DOHH2 (cell line): ENCODE measurements around the gene TIE1.

ENCODE experiments used
- H3F3A ChIP-seq: fragments of 200-600 bp; sonication (generic), shearing (Covaris generic); 2 replicates; pipeline ENCODE4 v1.6.0; 2016; ENCODE audit warnings: antibody characterized with exemption, mild to moderate bottlenecking; ENCODE audit not compliant: control insufficient read depth, insufficient read depth
- H3K27ac ChIP-seq: fragments of 200-600 bp; sonication (generic); 2 replicates; pipeline ENCODE4 v1.5.1; 2014; ENCODE audit warnings: low read depth, mild to moderate bottlenecking, low read length, moderate library complexity
- H3K27me3 ChIP-seq: fragments of 200-600 bp; sonication (generic); 2 replicates; pipeline ENCODE4 v1.6.1; 2014; ENCODE audit warnings: mild to moderate bottlenecking, low read length, mixed read lengths; ENCODE audit not compliant: control insufficient read depth
- H3K36me3 ChIP-seq: fragments of 200-600 bp; sonication (generic); 2 replicates; pipeline ENCODE4 v1.6.1; 2014; ENCODE audit warnings: mild to moderate bottlenecking, low read length, moderate library complexity, mixed read lengths; ENCODE audit not compliant: control insufficient read depth
- H3K4me1 ChIP-seq: fragments of 200-600 bp; sonication (generic); 2 replicates; pipeline ENCODE4 v1.6.1; 2014; ENCODE audit warnings: mild to moderate bottlenecking, low read length, mixed read lengths; ENCODE audit not compliant: control insufficient read depth
- H3K4me2 ChIP-seq: fragments of 200-600 bp; sonication (generic); 2 replicates; pipeline ENCODE4 v1.6.0; 2014; ENCODE audit warnings: mild to moderate bottlenecking, low read length, moderate library complexity
- H3K4me3 ChIP-seq: fragments of 200-600 bp; sonication (generic); 2 replicates; pipeline ENCODE4 v1.5.1; 2014; ENCODE audit warnings: mild to moderate bottlenecking, low read length, mixed read lengths
- H3K79me2 ChIP-seq: fragments of 200-600 bp; sonication (generic); 2 replicates; pipeline ENCODE4 v1.6.1; 2014; ENCODE audit warnings: mild to moderate bottlenecking, low read length, mixed read lengths; ENCODE audit not compliant: control insufficient read depth
- H3K9me2 ChIP-seq: fragments of 200-600 bp; sonication (generic); replicated peaks from 2 replicates; pipeline ENCODE4 v1.6.1; 2014; ENCODE audit warnings: mild to moderate bottlenecking, low read length, mixed read lengths; ENCODE audit not compliant: control insufficient read depth
- H3K9me3 ChIP-seq: fragments of 200-600 bp; sonication (generic); 2 replicates; pipeline ENCODE4 v1.6.1; 2014; ENCODE audit warnings: antibody characterized with exemption, low read length, mixed read lengths; ENCODE audit not compliant: control insufficient read depth, insufficient read depth
- H4K20me1 ChIP-seq: fragments of 200-600 bp; sonication (generic); 2 replicates; pipeline ENCODE4 v1.6.0; 2014; ENCODE audit warnings: low read depth, mild to moderate bottlenecking, antibody characterized with exemption, low read length, moderate library complexity; ENCODE audit not compliant: control insufficient read depth, insufficient read depth
- CTCF ChIP-seq: fragments of 200-600 bp; sonication (generic); IDR thresholded peaks from one replicate; pipeline ENCODE4 v1.5.1; 2014; ENCODE audit warnings: antibody characterized with exemption, mild to moderate bottlenecking, low read depth, low read length; ENCODE audit not compliant: poor library complexity, severe bottlenecking
- EZH2phosphoT487 ChIP-seq: fragments of 200-600 bp; sonication (generic); IDR thresholded peaks from 2 replicates; pipeline ENCODE4 v1.6.1; 2017; ENCODE audit warnings: borderline replicate concordance, mild to moderate bottlenecking, antibody characterized with exemption, low read length, moderate library complexity, mixed read lengths

The TIE1 gene

GRCh38 chr1:43280692-43281091, 20.1 kb upstream of the TIE1 start:
- Histone ChIP-seq H4K20me1 (no peaks in the 10 kb centered on the region), H3K4me2 (no peak overlapping the region), H3K36me3 (no peaks in the 10 kb centered on the region), H3F3A (no peaks in the 10 kb centered on the region), H3K27ac (no peak overlapping the region), H3K79me2 (no peaks in the 10 kb centered on the region), H3K9me3 (no peaks in the 10 kb centered on the region), H3K4me1 (no peaks in the 10 kb centered on the region), H3K4me3 (no peak overlapping the region), H3K9me2 (no peaks in the 10 kb centered on the region), H3K27me3 (no peaks in the 10 kb centered on the region)
- no peak for TF ChIP-seq EZH2phosphoT487
- no peak for TF ChIP-seq CTCF

DNA sequence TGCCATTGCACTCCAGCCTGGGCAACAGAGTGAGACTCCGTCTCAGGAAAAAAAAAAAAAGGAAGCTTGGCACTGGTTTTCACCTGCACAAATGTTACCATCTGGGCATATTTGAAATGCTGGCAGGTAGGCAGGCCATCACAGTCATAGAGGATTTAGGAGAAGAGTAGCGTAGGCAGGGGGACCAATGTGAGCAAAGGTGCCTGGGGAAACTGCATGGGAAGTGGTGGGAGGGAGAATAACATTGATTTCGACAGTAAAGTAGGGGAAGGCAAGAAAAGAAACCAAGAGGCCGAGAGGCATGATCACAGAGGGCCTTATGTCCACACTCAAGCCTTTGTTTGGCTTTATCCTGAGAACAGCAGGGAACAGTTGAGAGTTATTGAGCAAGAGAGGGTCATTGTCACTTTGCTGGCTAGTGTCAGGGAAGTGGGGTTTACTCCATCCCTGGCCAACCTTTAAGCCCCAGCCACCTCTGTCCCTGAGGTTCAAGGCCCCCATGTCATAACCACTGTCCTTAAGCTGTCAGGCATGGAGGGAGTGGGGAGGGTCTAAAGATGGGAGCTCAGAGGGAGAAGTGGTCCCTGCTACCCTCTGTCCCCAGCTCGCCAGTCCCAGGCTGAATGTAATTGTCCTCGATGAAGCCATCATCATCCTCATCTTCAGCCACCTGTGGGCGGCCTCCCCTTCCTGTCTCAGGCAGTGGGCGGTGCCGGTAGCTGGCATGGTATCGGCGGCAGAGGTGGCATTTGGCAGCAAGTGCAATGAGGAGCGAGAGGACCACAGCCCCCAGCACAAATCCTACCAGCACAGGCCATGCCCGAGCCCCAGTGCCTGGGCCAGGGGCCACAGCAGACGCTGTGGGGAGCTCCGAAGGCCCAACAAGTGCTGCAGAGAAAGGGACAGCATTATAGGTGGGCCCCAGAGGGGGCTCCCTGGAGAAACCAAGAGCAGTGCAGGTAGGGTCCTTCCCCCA, 18.3 kb upstream of the TIE1 start:
- no peaks in the 10 kb centered on the region for H4K20me1 ChIP-seq
- H3K9me3 ChIP-seq, result no peaks in the 10 kb centered on the region
- no peak overlapping the region for H3K4me2 ChIP-seq
- H3K27me3 ChIP-seq, result no peaks in the 10 kb centered on the region; the same call in 1 of the 2 replicates
- H3K4me1 ChIP-seq, result no peaks in the 10 kb centered on the region
- no peak overlapping the region for H3K27ac ChIP-seq
- no peak for TF ChIP-seq EZH2phosphoT487
- TF ChIP-seq CTCF, result no peak
- H3K36me3 ChIP-seq, result no peaks in the 10 kb centered on the region
- H3K79me2 ChIP-seq, result no peaks in the 10 kb centered on the region
- H3K9me2 ChIP-seq, result no peaks in the 10 kb centered on the region
- H3K4me3 ChIP-seq, result no peak overlapping the region
- no peaks in the 10 kb centered on the region for H3F3A ChIP-seq

- no peaks in the 10 kb centered on the region for H3K79me2 ChIP-seq
- H3K4me1 ChIP-seq, result no peaks in the 10 kb centered on the region
- no peaks in the 10 kb centered on the region for H3K9me3 ChIP-seq
- H3K27me3 ChIP-seq, result peaks cover 4% of the 10 kb centered on the region; the same call in 1 of the 2 replicates
- no peak overlapping the region for H3K27ac ChIP-seq
- H3K4me2 ChIP-seq, result no peak overlapping the region
- no peak overlapping the region for H3K4me3 ChIP-seq
- no peaks in the 10 kb centered on the region for H3K9me2 ChIP-seq
- H4K20me1 ChIP-seq, result no peaks in the 10 kb centered on the region
- H3F3A ChIP-seq, result no peaks in the 10 kb centered on the region
- TF ChIP-seq EZH2phosphoT487 (no peak), CTCF (no peak)
- no peaks in the 10 kb centered on the region for H3K36me3 ChIP-seq
These were observed 16.7 kb upstream of the TIE1 start for GRCh38 chr1:43284065-43284464.
